Measurements from ENCODE around the gene HIPK3.

Gene HIPK3

GRCh38 chr11:33323421-33323820 lies 66.2 kb downstream of the HIPK3 start:
- Histone ChIP-seq H3K9me3 (ENCODE audit: control insufficient read depth, low read length) (no peaks in the 10 kb centered on the region), H3K4me1 (no peaks in the 10 kb centered on the region), H2AFZ (no peak overlapping the region), H3K79me2 (peaks cover 10% of the 10 kb centered on the region), H3K27ac (no peak overlapping the region), H3K4me3 (ENCODE audit: low read depth, low read length) (no peak overlapping the region), H3K9ac (no peak overlapping the region), H3K27me3 (ENCODE audit: control insufficient read depth, insufficient read depth, low read length) (no peaks in the 10 kb centered on the region), H3K4me2 (ENCODE audit: low read length) (no peak overlapping the region), H3K36me3 (ENCODE audit: control insufficient read depth, insufficient read depth, low read length) (no peaks in the 10 kb centered on the region)
- TF ChIP-seq CTCF (IDR thresholded peaks at IDR 0.05): no peak

- Histone ChIP-seq H2AFZ (no peak overlapping the region), H3K9ac (no peak overlapping the region), H3K9me3 (ENCODE audit: control insufficient read depth, low read length) (no peaks in the 10 kb centered on the region), H3K4me3 (ENCODE audit: low read depth, low read length) (no peak overlapping the region), H3K4me1 (no peaks in the 10 kb centered on the region), H3K27ac (no peak overlapping the region), H3K36me3 (ENCODE audit: control insufficient read depth, insufficient read depth, low read length) (no peaks in the 10 kb centered on the region), H3K27me3 (ENCODE audit: control insufficient read depth, insufficient read depth, low read length) (no peaks in the 10 kb centered on the region), H3K79me2 (peaks cover 10% of the 10 kb centered on the region), H3K4me2 (ENCODE audit: low read length) (no peak overlapping the region)
- TF ChIP-seq CTCF (IDR thresholded peaks at IDR 0.05): no peak
These were observed 67.3 kb downstream of the HIPK3 start for GRCh38 chr11:33324302-33324985.

DNA sequence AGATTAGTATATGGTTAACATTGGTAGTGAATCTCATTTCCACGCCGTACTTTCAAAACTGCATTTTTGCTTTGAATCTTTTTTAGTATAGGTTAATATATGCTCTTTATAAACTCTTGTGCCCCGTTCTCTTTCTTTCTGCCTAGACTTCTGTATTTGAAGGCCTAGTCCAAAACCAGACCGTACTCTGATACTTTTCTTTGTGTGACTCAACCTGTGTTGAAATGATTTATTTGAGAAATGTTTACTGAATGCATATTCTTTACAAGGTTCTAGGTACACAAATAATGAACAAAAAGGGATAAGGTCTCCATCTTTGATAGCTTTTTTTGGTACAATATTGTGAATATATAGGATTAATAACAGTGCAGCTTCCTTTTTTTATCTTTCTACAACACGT lies 68.3 kb downstream of the HIPK3 start:
- H2AFZ ChIP-seq: no peak overlapping the region
- H3K27me3 ChIP-seq (ENCODE audit: control insufficient read depth, insufficient read depth, low read length): no peaks in the 10 kb centered on the region
- H3K4me1 ChIP-seq: no peaks in the 10 kb centered on the region
- no peak overlapping the region for H3K4me2 ChIP-seq (ENCODE audit: low read length)
- H3K4me3 ChIP-seq (ENCODE audit: low read depth, low read length): no peak overlapping the region
- no peak for TF ChIP-seq CTCF (IDR thresholded peaks at IDR 0.05)
- peaks cover 10% of the 10 kb centered on the region for H3K79me2 ChIP-seq
- no peaks in the 10 kb centered on the region for H3K9me3 ChIP-seq (ENCODE audit: control insufficient read depth, low read length)
- no peak overlapping the region for H3K9ac ChIP-seq
- no peaks in the 10 kb centered on the region for H3K36me3 ChIP-seq (ENCODE audit: control insufficient read depth, insufficient read depth, low read length)
- H3K27ac ChIP-seq: no peak overlapping the region

DNA sequence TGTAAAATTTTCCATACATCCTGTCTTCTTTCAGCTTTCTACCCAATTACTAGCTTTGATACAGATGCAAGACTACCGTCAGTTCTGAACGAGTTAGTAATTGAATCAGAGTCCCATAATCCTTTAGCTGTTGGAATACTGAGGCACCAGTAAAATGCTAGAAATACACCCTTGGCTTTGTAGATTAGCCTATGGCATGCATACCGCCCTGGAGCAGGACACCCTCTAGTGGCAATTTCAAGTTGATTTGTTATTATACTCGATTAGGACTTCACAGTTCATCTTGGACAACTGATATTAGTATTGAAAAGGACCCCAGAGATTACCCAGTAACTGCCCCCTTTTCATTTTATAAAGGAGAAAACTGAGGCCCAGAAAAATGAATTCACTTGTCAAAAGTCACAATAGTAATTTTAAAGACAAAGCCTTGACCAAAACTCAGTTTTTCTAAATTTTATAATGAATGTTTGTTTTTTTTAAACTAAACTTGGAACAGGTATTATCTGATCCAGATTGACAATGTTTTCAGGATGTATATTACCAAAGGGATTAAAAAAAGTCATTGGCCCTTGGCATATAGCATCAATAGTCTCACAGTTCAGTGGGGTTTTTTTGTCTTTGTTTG lies 72.6 kb downstream of the HIPK3 start:
- H2AFZ ChIP-seq: no peak overlapping the region
- peaks cover under 1% of the 10 kb centered on the region for H3K4me1 ChIP-seq
- peaks cover 19% of the 10 kb centered on the region for H3K79me2 ChIP-seq
- no peak overlapping the region for H3K4me2 ChIP-seq (ENCODE audit: low read length)
- no peaks in the 10 kb centered on the region for H3K9me3 ChIP-seq (ENCODE audit: control insufficient read depth, low read length)
- no peak overlapping the region for H3K9ac ChIP-seq
- TF ChIP-seq CTCF (IDR thresholded peaks at IDR 0.05): peak; percentile 58
- H3K27ac ChIP-seq: no peak overlapping the region
- H3K36me3 ChIP-seq (ENCODE audit: control insufficient read depth, insufficient read depth, low read length): no peaks in the 10 kb centered on the region
- no peak overlapping the region for H3K4me3 ChIP-seq (ENCODE audit: low read depth, low read length)
- no peaks in the 10 kb centered on the region for H3K27me3 ChIP-seq (ENCODE audit: control insufficient read depth, insufficient read depth, low read length)

- H3K9ac ChIP-seq: no peak overlapping the region
- H3K27ac ChIP-seq: no peak overlapping the region
- no peak overlapping the region for H3K4me3 ChIP-seq (ENCODE audit: low read depth, low read length)
- no peak for TF ChIP-seq CTCF (IDR thresholded peaks at IDR 0.05)
- H3K9me3 ChIP-seq (ENCODE audit: control insufficient read depth, low read length): no peaks in the 10 kb centered on the region
- H3K4me1 ChIP-seq: peaks cover 2% of the 10 kb centered on the region
- H3K27me3 ChIP-seq (ENCODE audit: control insufficient read depth, insufficient read depth, low read length): no peaks in the 10 kb centered on the region
- no peak overlapping the region for H3K4me2 ChIP-seq (ENCODE audit: low read length)
- H3K79me2 ChIP-seq: peaks cover 25% of the 10 kb centered on the region
- H2AFZ ChIP-seq: no peak overlapping the region
- H3K36me3 ChIP-seq (ENCODE audit: control insufficient read depth, insufficient read depth, low read length): no peaks in the 10 kb centered on the region
These were observed 76.6 kb downstream of the HIPK3 start for GRCh38 chr11:33333816-33334215.
